ENCODE results near the gene RGS5. TPM values are rescaled to one million over a fixed set of nuclear protein-coding genes. Genes with fewer than 3 reads are reported as not detected.

The RGS5 gene
- total RNA-seq, 4 donors from 2014 or later: 88.9 to 455 (median 205) TPM

DNA sequence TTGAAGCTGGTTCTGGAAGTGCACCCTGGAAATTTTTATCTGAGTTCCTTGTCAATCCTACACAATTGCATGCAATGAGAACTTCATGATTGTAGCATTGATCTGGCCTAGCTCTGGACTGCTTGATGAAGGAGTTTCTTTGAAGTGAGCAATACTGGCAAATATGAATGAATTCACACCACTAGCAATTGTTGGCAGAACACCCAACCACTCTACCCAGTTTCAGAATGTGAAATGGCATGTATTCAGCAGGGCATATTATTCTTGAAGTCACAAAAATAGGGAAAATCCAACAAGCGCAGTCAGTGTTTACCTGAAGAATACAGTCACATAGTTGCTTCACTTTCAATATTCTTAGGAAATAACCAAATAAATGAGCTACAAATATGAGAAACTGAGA lies 57.3 kb downstream of the RGS5 start:
- no peaks in the 10 kb centered on the region for H3K4me1 ChIP-seq
- H3K4me3 ChIP-seq: no peak overlapping the region
- 55% methylated on average over 1 of the region's 1 CpG for WGBS
- intact Hi-C loops (cut with DNase I): no loop called here
- no peaks in the 10 kb centered on the region for H3K36me3 ChIP-seq
- no peak overlapping the region for H3K27ac ChIP-seq (replicated peaks in 1 of 4)
- TF ChIP-seq, protein P1, sequence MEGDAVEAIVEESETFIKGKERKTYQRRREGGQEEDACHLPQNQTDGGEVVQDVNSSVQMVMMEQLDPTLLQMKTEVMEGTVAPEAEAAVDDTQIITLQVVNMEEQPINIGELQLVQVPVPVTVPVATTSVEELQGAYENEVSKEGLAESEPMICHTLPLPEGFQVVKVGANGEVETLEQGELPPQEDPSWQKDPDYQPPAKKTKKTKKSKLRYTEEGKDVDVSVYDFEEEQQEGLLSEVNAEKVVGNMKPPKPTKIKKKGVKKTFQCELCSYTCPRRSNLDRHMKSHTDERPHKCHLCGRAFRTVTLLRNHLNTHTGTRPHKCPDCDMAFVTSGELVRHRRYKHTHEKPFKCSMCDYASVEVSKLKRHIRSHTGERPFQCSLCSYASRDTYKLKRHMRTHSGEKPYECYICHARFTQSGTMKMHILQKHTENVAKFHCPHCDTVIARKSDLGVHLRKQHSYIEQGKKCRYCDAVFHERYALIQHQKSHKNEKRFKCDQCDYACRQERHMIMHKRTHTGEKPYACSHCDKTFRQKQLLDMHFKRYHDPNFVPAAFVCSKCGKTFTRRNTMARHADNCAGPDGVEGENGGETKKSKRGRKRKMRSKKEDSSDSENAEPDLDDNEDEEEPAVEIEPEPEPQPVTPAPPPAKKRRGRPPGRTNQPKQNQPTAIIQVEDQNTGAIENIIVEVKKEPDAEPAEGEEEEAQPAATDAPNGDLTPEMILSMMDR (IDR thresholded peaks at IDR 0.05): no peak
- TF ChIP-seq POLR2A (IDR thresholded peaks at IDR 0.05; ENCODE audit: low read depth) (no peak), POLR2AphosphoS5 (IDR thresholded peaks at IDR 0.05) (no peak), EP300 (IDR thresholded peaks at IDR 0.05) (no peak)
- DNase-seq (ENCODE audit: extremely low spot score): no peak
- H3K9me3 ChIP-seq: no peaks in the 10 kb centered on the region
- H3K27me3 ChIP-seq: no peaks in the 10 kb centered on the region

DNA sequence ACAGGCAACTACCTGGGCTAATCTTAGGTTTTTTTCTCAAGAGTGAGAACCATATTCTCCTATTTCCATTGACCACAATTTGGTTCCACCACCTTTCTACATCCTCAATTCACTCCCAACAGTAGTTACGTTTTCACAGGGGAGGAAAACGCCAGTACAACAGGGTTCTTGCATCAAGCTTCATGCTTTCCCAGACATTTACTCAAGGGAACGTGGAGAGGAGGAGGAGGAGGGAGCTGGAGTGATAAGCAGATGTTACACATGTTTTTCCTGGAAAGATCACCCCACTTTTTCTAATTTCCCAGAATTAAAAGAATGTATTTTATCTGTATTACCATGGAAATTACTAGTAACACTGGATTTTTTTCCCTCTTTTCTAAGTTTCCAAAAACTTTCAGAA lies 58.3 kb downstream of the RGS5 start:
- no peak overlapping the region for H3K27ac ChIP-seq (replicated peaks in 1 of 4)

DNA sequence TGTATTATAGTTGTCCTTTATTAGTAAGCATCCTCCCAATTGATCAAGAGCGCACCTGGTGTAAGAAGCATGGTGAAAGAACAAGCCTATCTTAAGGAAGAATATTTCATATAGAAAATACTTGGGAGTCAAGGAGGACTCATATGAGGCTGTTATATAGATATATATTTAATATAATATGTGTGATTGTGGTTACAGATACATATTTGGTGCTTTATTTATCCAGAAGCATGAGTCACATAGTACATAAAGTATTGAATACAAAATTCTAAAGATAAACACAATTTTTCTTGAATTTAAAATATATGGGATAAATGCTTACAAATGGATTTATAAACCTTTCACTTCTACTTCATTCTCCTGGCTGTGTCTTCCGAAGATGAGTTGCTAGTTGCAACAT lies 60.6 kb downstream of the RGS5 start:
- intact Hi-C loops (cut with DNase I): no loop called here
- no peaks in the 10 kb centered on the region for H3K4me1 ChIP-seq
- no peaks in the 10 kb centered on the region for H3K9me3 ChIP-seq
- no peaks in the 10 kb centered on the region for H3K27me3 ChIP-seq
- WGBS: 85% methylated on average over 2 of the region's 2 CpGs
- no peak for DNase-seq (ENCODE audit: extremely low spot score)
- no peak overlapping the region for H3K27ac ChIP-seq (replicated peaks in 1 of 4)
- no peak overlapping the region for H3K4me3 ChIP-seq
- no peaks in the 10 kb centered on the region for H3K36me3 ChIP-seq
- TF ChIP-seq POLR2A (IDR thresholded peaks at IDR 0.05; ENCODE audit: low read depth) (no peak), POLR2AphosphoS5 (IDR thresholded peaks at IDR 0.05) (no peak), EP300 (IDR thresholded peaks at IDR 0.05) (no peak)
- TF ChIP-seq, protein P1 (IDR thresholded peaks at IDR 0.05): no peak

More for the DNA sequence above, 58.3 kb downstream of the RGS5 start:
- intact Hi-C loops (cut with DNase I): no loop called here
- Histone ChIP-seq H3K9me3 (no peaks in the 10 kb centered on the region), H3K4me1 (no peaks in the 10 kb centered on the region), H3K4me3 (no peak overlapping the region), H3K36me3 (no peaks in the 10 kb centered on the region), H3K27me3 (no peaks in the 10 kb centered on the region)
- no peak for DNase-seq (ENCODE audit: extremely low spot score)
- TF ChIP-seq POLR2AphosphoS5 (IDR thresholded peaks at IDR 0.05) (no peak), POLR2A (IDR thresholded peaks at IDR 0.05; ENCODE audit: low read depth) (no peak), EP300 (IDR thresholded peaks at IDR 0.05) (no peak)
- TF ChIP-seq, protein P1 (IDR thresholded peaks at IDR 0.05): no peak
- WGBS: 61% methylated on average over 3 of the region's 3 CpGs

DNA sequence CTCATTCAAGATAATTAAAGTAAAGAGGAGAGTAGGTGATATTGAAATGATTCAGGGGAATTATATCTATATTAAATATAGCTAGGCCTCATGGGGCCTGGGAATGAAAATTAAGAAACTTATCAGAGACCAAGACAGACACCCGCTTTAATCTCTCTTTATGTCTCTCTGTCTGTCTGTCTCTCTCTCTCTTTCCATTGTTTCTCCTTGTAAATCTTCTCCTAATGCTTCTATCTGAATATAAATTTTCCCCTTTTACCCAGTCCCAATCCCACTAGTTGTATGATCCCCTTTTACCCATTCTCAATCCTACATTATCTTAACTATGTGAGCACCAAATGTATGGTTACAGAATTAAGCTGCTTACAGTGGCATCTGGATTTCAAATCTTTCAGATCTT lies 61.2 kb downstream of the RGS5 start:
- no peaks in the 10 kb centered on the region for H3K27me3 ChIP-seq
- no peaks in the 10 kb centered on the region for H3K36me3 ChIP-seq
- WGBS: 98% methylated on average over 1 of the region's 1 CpG
- H3K4me1 ChIP-seq: no peaks in the 10 kb centered on the region
- H3K4me3 ChIP-seq: no peak overlapping the region
- H3K27ac ChIP-seq (replicated peaks in 1 of 4): no peak overlapping the region
- DNase-seq (ENCODE audit: extremely low spot score): no peak
- TF ChIP-seq EP300 (IDR thresholded peaks at IDR 0.05) (no peak), POLR2AphosphoS5 (IDR thresholded peaks at IDR 0.05) (no peak), POLR2A (IDR thresholded peaks at IDR 0.05; ENCODE audit: low read depth) (no peak)
- TF ChIP-seq, protein P1 (IDR thresholded peaks at IDR 0.05): no peak
- no peaks in the 10 kb centered on the region for H3K9me3 ChIP-seq
- intact Hi-C loops (cut with DNase I): no loop called here

DNA sequence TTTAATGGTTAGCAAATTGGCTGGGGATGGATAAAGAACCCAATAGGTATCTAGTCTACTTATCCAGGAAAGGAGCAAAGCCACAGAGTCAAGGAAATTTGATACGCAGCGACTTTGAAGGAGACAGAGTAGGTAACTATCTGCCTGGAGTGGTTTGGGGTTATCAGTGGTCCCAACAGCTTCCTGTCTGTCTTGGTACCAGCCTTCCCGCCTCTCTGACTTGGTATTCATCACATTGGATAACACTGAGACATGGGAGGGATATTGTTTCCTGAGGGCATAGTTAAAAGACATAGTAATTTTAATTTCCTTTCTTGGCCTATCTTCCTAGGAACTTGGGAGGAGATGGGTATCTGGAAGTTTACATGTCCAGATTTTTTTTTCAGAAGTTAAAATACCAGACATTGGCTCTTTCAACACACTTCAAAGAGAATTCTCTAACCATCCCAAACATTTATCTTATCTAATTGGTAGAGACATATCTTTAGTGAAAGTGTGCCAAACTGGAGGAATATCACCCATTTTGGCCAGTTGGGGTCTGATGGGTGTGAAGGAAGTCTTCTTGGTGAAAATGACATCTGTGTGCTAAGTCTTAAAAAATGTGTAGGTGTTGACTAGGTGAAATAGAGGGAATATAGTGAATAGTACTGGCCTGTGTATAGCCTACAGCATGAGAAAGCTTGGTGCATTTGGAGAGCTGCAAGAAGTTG lies 65.0 kb downstream of the RGS5 start:
- Histone ChIP-seq H3K27ac (replicated peaks in 1 of 4) (no peak overlapping the region), H3K36me3 (no peaks in the 10 kb centered on the region), H3K27me3 (no peaks in the 10 kb centered on the region), H3K4me1 (no peaks in the 10 kb centered on the region), H3K4me3 (no peak overlapping the region), H3K9me3 (no peaks in the 10 kb centered on the region)
- WGBS: 93% methylated on average over 3 of the region's 3 CpGs
- intact Hi-C loops (cut with DNase I): no loop called here
- no peak for DNase-seq (ENCODE audit: extremely low spot score)
- TF ChIP-seq EP300 (IDR thresholded peaks at IDR 0.05) (no peak), POLR2AphosphoS5 (IDR thresholded peaks at IDR 0.05) (no peak), POLR2A (IDR thresholded peaks at IDR 0.05; ENCODE audit: low read depth) (no peak)
- TF ChIP-seq, protein P1 (IDR thresholded peaks at IDR 0.05): no peak
